GM12872 (cell line): ENCODE results near the gene SRSF3.

Source experiments
- CTCF ChIP-seq: IDR thresholded peaks from 3 replicates; pipeline ENCODE4 v1.5.1; 2011; ENCODE audit warnings: low read depth, mild to moderate bottlenecking, low read length, moderate library complexity; ENCODE audit not compliant: insufficient read depth

The SRSF3 gene

GRCh38 chr6:36642913-36643817 lies 49.0 kb downstream of the SRSF3 start:
- no peak for TF ChIP-seq CTCF

- no peak for TF ChIP-seq CTCF
Observed at GRCh38 chr6:36643977-36644376, 49.8 kb downstream of the SRSF3 start.

- TF ChIP-seq CTCF = no peak
Observed at GRCh38 chr6:36649086-36649485, 54.9 kb downstream of the SRSF3 start.

- TF ChIP-seq CTCF = no peak
Observed at GRCh38 chr6:36649701-36650484, 55.7 kb downstream of the SRSF3 start.

- TF ChIP-seq CTCF = no peak
Observed at GRCh38 chr6:36650848-36651478, 56.8 kb downstream of the SRSF3 start.

GRCh38 chr6:36651659-36652379 lies 57.7 kb downstream of the SRSF3 start:
- TF ChIP-seq CTCF = no peak
